ENCODE results near the gene TRMT2A.

Gene TRMT2A

DNA sequence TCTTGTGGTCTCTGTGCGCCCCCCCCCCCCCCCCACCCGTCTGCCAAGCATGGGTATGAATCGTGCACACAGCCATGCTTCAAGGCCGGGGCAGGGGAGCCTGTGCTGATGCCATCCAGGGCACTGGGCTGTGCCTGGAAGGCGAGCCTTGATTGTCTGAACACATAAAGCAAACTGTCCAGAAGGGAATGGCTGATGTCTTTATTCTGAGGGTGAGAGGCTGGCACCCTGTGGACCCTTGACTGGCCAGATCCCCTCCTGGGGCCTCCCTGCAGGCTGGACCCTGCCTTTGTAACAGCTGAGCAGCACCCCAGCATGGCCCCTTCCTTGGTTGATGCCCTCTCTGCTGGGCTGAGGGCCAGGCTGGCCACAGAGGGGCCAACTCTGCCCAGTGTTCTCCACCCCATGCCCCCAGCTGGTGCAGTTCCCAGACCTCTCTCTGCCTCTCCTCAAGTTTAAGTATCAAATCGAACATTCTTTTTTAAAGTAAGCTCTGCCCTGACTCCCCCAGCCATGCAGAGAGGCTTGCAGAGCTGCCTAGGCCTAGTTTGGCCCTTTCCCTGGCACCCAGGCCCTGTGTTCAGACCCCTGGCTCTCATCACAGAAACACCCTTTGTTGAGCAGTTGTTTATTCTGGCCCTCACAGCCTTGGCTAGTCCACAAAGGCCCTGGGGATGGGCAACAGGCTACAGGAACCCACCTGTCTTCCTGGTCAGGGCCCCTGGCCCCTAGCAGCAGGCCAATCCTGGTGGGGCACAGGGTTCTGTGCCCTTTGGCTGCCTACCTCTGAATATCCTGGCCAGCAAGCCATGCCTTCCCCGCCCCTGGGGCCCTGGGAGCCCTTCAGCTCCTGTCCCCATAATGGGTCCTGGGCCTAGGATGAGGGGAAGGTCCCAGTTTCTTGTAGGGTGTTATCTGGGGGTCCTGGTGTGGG, 5.1 kb downstream of the TRMT2A start:
- no peak overlapping the region for H3K4me3 ChIP-seq (ENCODE audit: low read length)
- TF ChIP-seq, protein P1, sequence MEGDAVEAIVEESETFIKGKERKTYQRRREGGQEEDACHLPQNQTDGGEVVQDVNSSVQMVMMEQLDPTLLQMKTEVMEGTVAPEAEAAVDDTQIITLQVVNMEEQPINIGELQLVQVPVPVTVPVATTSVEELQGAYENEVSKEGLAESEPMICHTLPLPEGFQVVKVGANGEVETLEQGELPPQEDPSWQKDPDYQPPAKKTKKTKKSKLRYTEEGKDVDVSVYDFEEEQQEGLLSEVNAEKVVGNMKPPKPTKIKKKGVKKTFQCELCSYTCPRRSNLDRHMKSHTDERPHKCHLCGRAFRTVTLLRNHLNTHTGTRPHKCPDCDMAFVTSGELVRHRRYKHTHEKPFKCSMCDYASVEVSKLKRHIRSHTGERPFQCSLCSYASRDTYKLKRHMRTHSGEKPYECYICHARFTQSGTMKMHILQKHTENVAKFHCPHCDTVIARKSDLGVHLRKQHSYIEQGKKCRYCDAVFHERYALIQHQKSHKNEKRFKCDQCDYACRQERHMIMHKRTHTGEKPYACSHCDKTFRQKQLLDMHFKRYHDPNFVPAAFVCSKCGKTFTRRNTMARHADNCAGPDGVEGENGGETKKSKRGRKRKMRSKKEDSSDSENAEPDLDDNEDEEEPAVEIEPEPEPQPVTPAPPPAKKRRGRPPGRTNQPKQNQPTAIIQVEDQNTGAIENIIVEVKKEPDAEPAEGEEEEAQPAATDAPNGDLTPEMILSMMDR (conservative IDR thresholded peaks at IDR 0.05; ENCODE audit: low read depth, low read length): no peak
- DNase-seq (ENCODE audit: low read depth): no peak

GRCh38 chr22:20111045-20111688, 5.9 kb downstream of the TRMT2A start:
- peak; percentile 7 for DNase-seq (ENCODE audit: low read depth)
- TF ChIP-seq, protein P1 (conservative IDR thresholded peaks at IDR 0.05; ENCODE audit: low read depth, low read length): peak; percentile 65
- no peak overlapping the region for H3K4me3 ChIP-seq (ENCODE audit: low read length)

DNA sequence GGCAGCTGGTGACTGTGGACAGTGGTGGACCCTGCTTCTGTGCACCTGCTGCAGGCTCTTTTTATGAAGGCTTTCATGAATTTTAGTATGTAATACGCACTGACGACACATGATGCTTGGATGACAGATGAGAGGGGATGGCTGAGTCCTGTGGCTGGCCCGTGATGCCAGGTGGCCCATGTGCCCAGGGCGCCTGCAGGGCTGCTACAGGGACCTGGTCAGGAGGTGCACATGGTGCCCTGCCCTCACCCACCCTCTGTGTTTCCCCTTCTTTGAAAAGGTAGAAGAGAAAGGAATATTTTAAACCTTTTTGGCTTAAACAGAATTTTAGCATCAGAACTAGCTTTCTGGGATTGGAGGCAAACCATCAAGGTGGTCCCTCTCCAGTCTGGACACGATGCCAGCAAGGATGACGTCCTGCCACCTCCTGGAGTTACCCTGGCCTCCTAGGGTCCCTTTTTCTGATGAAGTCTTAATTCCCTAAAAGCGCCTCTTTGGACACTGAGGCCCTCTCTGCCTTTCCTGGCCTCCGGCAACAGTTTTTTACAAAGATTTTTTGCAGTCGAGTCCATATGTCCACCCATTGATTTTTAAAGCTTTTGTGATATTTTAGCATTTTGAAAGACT, 6.6 kb downstream of the TRMT2A start:
- no peak for DNase-seq (ENCODE audit: low read depth)
- TF ChIP-seq, protein P1 (conservative IDR thresholded peaks at IDR 0.05; ENCODE audit: low read depth, low read length): no peak
- H3K4me3 ChIP-seq (ENCODE audit: low read length): no peak overlapping the region

- TF ChIP-seq, protein P1 (conservative IDR thresholded peaks at IDR 0.05; ENCODE audit: low read depth, low read length): no peak
- no peak for DNase-seq (ENCODE audit: low read depth)
- H3K4me3 ChIP-seq (ENCODE audit: low read length): no peak overlapping the region
Observed at GRCh38 chr22:20109411-20110358, 7.3 kb downstream of the TRMT2A start.

DNA sequence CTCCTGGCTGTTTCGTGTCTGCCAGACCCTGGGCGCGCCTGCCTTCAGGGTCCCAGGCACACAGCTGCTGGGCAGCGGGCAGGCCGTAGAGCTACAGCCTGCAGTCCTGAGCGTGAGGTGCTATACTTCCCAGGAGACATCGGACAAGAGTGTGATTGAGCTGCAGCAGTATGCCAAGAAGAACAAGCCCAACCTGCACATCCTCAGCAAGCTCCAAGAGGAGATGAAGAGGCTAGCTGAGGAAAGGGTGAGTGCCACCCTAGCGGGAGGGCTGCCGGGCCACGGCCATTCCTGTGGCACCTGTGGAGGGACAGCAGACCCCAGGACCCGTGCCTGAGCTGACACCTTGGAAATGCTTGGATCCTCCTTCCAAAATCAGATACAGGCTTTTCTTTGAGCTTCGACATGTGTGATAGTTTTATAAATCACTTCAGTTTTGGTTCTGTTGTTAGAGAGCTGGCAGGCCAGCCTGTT, 8.2 kb downstream of the TRMT2A start:
- no peak for DNase-seq (ENCODE audit: low read depth)
- no peak overlapping the region for H3K4me3 ChIP-seq (ENCODE audit: low read length)
- TF ChIP-seq, protein P1 (conservative IDR thresholded peaks at IDR 0.05; ENCODE audit: low read depth, low read length): no peak

All from retinal pigment epithelial cell (primary cell).